T1000 (cell line): Measurements from ENCODE around the gene POLR1G.
"Not testable (repeated sequence)": the region's sequence is repeated elsewhere in the genome, so short reads cannot be mapped to it uniquely, and the experiment has no call there.

Source experiments
- DNase-seq: peaks from one replicate; lab custom pipeline; 2025; ENCODE audit warnings: mixed read lengths; lab: John Stamatoyannopoulos, UW

Gene POLR1G

DNA sequence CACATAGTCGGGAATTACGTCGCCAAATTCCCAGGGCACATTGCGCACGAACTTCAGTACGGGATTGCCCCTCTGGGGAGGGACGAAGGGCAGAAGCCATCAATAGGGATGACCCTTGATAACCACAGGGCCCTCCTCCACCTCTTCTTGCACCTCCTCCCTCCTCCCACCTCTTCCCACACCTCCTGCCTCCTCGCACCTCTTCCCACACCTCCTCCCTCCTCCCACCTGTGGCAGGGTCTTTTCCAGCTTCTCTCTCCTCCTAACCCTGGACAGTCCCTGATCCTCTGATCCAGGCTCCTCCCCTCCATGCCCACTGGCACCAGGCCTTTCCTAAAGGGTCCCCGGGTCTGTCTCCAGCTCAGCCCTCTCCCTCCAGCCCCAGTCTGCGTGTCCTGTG, 13.9 kb downstream of the POLR1G start:
- DNase-seq: no peak

GRCh38 chr19:45420871-45421270, 14.4 kb downstream of the POLR1G start:
- no peak for DNase-seq

- no peak for DNase-seq
Observed at GRCh38 chr19:45421947-45422498, 15.6 kb downstream of the POLR1G start.

GRCh38 chr19:45423033-45423588, 16.7 kb downstream of the POLR1G start:
- DNase-seq: no peak

GRCh38 chr19:45423589-45424190, 17.2 kb downstream of the POLR1G start, which contains the start of gene ERCC1:
ERCC1 (minus strand) TSS chr19:45423917; CDS start chr19:45423374, 543 bp downstream.
- peak; percentile 91 for DNase-seq

DNA sequence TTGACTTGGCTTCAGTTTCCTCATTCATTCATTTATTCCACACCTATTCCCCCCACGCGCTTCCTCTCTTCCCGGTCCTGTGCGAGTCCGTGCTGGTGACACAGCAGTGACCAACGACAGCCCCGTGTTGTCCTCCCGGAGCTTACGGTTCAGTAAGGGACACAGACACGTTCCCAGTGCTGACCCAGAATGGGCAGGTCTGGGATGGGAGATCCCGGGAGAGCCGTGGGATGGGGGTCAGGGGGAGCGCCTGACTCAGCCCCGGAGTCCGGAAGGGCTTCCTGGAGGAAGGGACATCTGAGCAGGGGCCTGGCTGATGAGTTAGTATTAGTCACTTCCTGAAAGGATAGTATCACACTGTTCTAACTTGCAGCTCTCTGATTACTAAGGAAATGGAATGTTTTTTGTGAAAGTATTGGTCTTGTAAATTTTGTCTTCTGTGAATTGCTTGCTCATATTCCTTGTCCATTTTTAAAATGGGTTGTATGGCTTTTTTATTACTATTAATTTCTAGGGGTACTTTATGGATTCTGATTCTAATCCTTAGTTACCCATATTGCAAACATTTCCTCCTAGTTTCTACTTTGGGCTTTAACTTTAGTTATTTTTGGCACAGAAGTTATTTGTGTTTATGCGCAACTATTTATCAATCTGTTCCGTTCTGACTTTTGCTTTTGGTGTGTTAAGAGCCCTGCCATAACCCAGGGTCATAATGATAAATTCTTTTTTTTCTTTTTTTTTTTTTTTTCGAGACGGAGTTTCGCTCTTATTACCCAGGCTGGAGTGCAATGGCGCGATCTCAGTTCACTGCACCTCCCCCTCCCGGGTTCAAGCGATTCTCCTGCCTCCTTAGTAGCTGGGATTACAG, 18.0 kb downstream of the POLR1G start:
- peak; percentile 69 for DNase-seq

DNA sequence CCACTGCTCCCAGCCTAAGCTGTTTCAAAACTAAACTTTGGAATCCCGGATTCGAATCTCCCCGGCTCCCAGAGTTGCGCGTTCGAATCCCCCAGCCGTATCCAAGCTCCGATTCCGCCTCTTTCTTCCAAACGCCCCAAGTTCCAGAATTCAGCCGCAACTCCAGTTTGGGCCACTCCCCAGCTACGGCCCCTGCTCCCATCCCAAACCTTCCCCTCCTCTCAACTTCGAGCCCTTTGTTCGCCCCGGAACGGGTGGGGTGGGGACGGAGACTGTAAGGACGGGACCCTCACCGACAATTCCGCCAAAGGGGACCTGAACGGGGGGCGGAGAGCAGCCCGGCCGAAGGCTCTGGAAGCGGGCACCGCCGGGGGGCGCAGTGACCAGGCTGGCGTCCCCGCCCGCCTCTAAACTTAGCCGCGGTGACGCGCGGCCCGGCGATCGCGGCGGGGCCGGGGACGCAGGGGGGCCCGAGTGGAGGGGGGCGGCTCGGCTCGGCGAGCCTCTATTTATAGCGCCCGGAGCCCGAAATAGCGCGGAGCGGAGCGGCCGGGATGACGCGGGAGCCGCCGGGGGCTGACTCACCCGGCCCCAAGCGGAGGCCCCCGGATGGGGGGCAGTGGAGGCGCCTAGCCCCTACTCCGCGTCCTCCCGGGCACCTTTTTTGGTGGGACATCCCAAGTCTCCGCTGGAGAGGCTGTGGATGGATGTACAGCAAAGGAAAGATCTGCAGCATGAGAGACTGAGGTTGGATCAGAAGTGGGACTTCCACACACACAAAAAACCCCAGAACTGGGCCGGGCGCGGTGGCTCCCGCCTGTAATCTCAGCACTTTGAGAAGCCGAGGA, 22.2 kb downstream of the POLR1G start:
- DNase-seq: no peak

- DNase-seq: not testable (repeated sequence)
Observed at GRCh38 chr19:45429896-45430295, 23.5 kb downstream of the POLR1G start.

DNA sequence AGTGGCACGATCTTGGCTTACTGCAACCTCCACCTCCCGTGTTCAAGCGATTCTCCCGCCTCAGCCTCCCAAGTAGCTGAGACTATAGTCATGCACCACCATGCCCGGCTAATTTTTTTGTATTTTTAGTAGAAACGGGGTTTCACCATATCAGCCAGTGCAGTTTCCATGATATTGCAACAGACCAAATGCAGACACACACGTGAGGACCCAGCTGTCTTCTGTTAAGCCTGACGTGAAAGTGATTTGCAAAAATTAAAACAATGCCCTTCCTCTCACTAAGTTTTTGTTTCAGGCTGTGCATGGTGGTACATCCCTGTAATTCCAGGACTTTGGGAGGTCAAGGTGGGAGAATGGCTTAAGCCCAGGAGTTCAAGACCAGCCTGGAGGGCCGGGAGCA, 24.6 kb downstream of the POLR1G start:
- not testable (repeated sequence) for DNase-seq

DNA sequence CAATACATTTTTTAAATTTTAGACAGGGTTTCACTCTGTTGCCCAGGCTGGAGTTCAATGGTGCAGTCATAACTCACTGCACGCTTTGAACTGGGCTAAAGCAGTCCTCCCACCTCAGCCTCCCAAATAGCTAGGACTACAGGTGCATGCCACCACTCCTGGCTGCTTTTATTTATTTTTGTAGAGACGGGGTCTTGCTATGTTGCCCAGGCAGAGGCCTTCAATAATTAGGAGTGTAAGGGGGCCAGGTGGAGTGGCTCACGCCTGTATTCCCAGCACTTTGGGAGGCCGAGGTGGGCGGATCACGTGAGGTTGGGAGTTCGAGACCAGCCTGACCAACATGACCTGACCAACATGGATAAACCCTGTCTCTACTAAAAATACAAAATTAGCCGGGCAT, 26.1 kb downstream of the POLR1G start:
- DNase-seq: not testable (repeated sequence)

DNA sequence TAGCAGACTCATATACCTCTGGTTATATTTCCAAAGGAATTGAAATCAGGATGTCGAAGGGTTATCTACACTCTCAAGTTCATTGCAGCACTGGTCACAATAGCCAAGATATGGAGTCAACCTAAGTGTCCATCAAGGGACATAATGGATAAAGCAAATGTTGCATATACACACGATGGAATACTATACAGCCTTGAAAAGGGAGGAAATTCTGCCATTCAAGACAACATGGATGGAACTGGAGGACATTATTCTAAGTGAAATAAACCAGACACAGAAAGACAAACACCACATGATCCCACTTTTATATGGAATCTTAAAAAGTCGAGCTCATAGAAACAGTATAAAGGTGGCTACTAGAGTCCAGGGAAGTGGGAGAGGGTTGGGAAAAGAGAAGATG, 30.9 kb downstream of the POLR1G start:
- DNase-seq: no peak

- DNase-seq: no peak
Observed at GRCh38 chr19:45439190-45439568, 32.7 kb downstream of the POLR1G start.

DNA sequence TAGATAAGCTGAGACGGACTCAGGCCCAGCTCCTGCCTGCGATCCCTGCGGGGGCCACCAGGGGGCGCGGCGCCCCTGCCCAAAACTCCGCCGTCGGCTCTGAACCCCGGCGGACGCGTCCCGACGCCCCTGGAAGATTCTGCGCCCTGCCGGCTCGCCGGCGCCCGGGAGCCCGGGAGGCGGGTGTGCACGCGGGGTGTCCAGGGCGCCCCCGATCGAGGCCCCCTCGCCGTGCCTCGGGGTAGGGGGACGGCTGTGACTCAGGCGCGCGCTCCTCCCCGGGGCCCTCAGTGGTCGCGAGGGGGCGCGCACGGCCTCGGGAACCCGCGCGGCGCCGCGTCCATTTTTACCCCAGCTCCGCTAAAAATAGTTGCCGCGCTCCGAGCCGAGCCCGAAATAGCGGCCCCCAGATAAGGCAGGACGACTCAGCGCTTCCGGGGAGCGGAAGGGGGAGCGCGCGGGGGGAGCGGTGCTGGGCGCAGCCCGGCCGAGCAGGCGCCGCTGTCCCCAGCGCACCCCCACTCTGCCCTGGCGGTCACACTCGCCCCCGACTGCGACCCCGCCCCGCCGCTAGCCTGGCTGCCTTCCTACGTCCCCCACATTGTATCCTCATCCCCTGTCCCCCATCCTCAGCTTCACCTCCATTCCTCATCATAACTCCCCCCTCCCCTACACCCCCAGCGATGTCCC, 33.3 kb downstream of the POLR1G start:
- peak; percentile 78 for DNase-seq

DNA sequence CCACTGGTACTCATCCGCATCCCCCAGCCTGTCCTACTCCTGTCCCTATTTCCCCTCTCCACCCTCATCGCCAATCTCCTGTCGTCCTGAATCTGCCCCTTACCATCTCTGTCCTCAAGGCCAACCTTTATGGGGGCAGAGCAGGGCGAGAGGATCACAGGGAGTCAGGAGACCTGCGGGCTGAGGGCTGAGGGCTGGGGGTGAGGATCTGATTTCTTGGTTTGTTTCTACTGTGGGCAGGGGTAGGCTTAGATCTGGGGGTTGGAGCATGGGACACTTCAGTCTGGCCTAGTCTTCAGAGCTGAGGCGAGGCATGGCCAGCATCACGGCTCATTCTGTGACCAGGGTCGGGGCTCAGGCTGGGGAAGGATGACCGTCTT, 33.8 kb downstream of the POLR1G start:
- DNase-seq: no peak

DNA sequence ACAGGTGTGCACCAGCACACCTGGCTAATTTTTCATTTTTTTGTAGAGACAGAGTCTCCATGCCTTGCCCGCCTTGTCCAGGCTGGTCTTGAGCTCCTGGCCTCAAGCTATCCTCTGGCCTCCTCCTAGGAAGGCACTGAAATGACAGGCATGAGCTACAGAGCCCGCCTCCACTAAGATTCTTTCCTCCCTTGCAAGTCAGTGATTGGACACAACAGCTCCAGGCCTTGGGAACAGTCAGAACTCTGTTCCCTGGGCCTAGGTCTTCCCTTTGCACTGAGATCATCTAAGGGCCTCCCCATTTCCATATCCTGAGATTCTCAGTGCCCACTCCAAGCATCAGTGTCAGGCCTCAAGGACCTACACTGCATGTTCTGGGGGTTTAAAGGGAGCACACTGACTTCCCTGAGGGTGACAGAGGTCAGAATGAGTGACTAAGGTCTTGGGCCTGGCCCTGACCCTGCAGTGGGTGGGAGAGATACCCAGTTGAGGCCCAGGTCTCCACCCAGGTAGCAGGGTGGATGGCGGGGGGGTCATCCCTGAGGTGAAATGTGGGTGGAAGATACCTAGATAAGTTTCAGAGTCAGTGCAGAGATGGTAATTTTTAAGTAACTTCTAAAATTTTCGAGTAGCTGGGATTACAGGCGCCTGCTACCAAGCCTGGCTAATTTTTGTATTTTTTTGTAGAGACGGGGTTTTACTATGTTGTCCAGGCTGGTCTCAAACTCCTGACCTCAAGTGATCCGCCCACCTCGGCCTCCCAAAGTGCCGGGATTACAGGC, 34.6 kb downstream of the POLR1G start:
- no peak for DNase-seq

DNA sequence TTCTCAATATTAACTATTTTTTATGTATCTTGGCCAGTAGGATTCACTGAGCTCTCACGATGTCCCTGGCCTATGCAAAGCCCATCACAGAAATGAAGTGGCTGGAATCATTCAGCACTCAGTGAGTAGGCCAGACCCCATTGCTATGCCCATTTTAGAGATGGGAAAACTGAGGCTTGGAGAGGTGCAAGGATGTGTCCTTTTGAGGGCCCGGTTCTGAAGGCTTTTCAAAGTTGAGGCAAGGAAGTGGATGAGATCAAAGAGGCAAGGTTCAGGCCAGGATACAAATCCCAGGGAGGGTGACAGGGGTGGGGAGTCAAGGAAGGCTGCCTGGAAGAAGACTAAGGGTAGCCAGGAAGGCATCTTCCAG, 35.9 kb downstream of the POLR1G start:
- no peak for DNase-seq

DNA sequence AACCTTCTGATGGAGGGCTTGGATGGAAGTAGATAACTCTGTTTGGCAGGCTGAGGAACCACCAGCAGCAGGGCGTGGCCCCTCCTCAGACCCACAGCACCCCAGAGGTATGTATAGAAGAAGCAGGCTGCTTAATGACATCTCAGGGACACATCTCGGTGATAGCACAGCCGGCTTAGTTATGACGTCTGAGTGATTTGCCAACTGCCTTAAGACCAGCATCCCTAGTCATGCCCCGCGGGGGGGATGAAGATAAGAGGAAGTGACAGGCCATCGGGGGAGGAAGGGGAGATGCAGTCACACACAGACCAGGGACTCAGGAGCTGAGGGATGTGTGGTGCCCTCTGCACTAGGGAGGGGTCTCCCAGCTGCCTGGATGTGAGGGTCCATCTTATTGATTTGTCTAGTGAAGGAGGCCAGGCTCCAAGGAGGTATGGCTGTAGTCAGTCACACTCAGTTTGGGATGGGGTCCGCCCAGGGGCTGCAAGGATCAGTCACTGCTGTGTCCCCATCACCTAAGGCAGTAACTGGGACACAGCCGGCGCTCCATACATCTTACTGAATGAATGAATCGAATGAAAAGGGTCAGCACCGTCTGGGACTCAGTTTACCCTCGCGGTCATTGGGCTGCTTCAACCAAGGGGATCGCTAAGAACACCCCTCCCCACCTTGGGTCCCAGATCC, 36.5 kb downstream of the POLR1G start:
- DNase-seq: peak; percentile 44

DNA sequence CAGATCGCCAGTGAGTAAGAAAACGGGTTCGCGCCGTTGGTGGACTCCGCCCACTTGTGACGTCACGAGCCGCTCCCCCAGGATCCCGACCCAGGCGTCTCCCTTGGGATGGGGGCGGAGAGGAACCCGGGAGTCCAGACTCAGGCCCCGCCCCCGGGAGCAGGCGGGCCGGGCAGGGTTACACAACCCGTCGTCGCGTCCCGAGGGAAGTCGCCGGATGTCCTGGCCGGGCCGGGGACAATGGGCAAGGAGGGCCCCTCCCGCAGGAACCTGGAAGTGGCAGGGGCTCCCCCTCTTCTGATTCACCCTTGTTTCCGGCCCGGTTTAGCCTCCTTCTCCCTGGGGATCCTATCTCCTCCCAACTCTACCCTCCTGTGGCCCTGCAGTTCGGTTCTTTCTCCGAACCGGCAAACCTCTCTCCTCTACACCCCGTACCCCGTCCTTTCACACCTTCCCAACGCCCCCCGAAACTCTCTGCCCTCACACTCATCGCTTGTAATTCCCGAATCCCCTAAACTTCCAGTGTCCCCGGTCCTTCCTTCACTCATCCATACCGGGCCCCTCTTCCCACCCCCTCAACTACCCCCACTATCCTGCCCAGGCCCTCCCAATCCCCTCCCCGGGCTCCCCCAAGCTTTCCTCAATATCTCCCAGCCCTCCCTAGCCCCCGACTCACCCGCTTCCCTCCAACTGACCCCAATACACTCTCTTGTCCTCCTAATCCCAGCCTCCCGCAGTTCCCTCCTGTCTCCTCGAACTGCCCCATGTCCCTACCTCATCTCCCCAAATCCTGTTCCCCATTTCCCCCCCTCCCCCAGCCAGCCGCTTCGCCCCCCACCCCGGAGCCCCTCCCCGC, 37.2 kb downstream of the POLR1G start:
- DNase-seq: peak; percentile 92
